ENCODE data around the gene PCDHGB2.
"Not testable (repeated sequence)": the region's sequence is repeated elsewhere in the genome, so short reads cannot be mapped to it uniquely, and the experiment has no call there.

PCDHGB2 gene

DNA sequence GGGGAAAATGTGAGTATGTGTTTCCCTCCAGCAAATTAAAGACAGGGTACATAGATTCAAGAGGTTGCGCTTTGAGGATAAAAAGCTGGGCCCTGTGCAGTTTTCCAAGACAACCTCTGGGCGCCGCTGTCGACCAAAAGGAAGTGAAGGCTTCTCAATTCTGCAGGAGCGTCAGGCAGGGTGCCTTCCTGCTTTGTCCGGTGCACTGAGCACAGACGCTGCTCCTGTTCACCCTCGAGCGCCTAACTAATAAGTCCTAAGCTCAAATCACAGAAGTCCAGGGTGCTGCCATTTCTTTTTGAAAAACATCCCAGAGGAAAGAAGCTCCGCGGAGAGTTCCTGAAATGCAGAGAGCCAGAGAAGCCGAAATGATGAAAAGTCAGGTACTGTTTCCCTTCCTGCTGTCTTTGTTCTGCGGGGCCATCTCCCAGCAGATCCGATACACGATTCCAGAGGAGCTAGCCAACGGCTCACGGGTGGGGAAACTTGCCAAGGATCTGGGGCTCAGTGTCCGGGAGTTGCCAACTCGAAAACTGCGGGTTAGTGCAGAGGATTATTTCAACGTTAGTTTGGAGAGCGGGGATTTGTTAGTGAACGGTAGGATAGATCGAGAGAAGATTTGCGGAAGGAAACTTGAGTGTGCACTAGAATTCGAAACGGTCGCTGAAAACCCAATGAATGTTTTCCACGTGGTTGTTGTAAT is 9.7 kb upstream of the PCDHGB2 start, which contains the start of gene PCDHGB1:
PCDHGB1 (plus strand) TSS at position 183 of the 703 bp plus-strand sequence; CDS start at position 345, 162 bp downstream.
- peak within 1 kb of the TSS; percentile 10 for H3K4me3 ChIP-seq (ENCODE audit: low read depth, low read length)

DNA sequence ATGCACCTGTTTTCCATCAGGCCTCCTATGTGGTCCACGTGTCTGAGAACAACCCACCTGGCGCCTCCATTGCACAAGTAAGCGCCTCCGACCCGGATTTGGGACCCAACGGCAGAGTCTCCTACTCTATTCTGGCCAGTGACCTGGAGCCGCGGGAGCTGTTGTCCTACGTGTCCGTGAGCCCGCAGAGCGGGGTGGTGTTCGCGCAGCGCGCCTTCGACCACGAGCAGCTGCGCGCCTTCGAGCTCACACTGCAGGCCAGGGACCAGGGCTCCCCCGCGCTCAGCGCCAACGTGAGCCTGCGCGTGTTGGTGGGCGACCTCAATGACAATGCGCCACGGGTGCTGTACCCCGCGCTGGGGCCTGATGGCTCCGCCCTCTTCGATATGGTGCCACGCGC is 8.2 kb upstream of the PCDHGB2 start:
- no peak overlapping the region for H3K4me3 ChIP-seq (ENCODE audit: low read depth, low read length)

DNA sequence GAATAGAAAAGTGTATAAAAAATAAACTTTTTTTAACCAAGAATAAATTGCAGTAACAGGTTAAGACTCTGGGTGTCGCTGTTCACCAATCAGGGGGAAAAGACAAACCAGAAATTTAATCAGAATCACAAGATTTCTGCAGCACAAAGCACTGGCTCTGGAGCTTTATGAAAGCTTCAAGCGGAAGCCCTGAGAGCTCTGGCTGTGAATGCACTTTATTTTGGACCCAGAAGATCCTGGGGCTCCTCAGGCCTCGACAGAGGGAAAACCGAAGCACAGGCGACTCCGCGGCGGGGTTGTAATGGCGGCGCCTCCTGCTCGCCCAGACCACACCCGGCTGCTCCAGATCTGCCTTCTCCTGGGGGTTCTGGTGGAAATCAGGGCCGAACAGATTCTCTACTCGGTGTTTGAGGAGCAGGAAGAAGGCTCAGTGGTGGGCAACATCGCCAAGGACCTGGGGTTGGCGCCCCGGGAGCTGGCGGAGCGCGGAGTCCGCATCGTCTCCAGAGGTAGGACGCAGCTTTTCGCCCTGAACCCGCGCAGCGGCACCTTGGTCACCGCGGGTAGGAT is 4.8 kb upstream of the PCDHGB2 start, which contains the start of gene PCDHGA4:
PCDHGA4 (plus strand) TSS at position 122 of the 570 bp plus-strand sequence; CDS start at position 209, 87 bp downstream.
- H3K4me3 ChIP-seq (ENCODE audit: low read depth, low read length): no peak within 1 kb of the TSS

DNA sequence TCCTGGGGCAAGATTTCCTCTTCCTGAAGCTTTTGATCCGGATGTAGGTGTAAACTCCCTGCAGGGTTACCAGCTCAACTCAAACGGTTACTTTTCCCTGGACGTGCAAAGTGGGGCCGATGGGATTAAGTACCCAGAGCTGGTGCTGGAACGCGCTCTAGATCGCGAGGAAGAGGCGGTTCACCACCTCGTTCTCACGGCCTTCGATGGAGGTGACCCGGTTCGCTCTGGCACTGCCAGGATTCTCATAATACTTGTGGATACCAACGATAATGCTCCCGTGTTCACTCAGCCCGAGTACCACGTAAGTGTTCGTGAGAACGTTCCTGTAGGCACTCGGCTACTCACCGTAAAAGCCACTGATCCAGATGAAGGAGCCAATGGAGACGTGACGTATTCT is 4.2 kb upstream of the PCDHGB2 start:
- no peak overlapping the region for H3K4me3 ChIP-seq (ENCODE audit: low read depth, low read length)

DNA sequence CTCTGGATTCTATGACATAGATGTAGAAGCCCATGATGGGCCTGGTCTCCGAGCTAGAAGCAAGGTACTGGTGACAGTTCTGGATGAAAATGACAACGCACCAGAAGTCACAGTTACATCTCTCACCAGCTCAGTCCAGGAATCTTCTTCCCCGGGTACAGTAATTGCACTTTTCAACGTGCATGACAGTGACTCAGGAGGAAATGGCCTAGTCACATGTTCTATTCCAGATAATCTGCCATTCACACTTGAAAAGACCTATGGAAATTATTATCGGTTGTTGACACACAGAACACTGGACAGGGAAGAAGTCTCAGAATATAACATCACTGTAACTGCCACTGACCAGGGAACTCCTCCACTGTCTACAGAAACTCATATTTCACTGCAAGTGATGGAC is 3.7 kb upstream of the PCDHGB2 start:
- H3K4me3 ChIP-seq (ENCODE audit: low read depth, low read length): no peak overlapping the region

DNA sequence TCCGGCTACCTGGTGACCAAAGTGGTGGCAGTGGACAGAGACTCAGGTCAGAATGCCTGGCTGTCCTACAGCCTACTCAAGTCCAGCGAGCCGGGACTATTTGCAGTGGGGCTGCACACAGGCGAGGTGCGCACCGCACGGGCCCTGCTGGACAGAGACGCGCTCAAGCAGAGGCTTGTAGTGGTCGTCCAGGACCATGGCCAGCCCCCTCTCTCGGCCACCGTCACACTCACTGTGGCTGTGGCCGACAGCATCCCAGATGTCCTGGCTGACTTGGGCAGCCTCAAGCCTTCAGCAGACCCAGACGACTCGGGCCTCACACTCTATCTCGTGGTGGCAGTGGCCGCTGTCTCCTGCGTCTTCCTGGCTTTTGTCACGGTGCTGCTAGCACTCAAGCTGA is 2.8 kb upstream of the PCDHGB2 start:
- no peak overlapping the region for H3K4me3 ChIP-seq (ENCODE audit: low read depth, low read length)

DNA sequence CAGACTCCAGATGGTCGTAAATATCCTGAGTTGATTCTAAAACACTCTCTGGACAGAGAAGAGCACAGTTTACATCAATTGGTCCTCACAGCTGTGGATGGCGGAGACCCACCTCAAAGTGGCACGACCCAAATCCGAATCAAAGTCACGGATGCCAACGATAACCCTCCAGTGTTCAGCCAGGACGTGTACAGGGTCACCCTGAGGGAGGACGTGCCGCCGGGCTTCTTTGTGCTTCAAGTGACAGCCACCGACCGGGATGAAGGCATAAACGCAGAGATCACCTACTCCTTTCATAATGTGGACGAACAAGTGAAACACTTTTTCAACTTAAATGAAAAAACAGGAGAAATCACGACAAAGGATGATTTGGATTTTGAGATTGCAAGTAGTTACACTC is 891 bp downstream of the PCDHGB2 start:
- no peak overlapping the region for H3K4me3 ChIP-seq (ENCODE audit: low read depth, low read length)

DNA sequence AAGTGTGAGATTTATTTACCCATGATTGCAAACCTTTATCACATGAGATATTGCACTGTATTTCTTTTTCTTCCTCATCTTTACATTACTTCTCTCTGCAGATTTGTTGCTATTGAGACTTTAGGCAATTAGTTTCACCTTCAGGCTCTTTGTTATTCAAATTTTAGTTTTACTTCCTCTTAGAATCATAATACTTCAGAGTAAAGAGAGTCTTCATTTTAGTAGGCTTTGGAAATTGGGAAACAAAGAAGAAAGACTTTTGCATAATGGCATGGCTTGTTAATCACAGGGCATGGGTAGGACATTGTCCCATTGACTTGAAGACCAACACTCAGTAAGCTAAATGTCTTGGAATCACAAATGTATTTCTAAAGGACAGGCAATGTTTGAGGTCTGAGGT is 2.9 kb downstream of the PCDHGB2 start:
- no peak overlapping the region for H3K4me3 ChIP-seq (ENCODE audit: low read depth, low read length)

DNA sequence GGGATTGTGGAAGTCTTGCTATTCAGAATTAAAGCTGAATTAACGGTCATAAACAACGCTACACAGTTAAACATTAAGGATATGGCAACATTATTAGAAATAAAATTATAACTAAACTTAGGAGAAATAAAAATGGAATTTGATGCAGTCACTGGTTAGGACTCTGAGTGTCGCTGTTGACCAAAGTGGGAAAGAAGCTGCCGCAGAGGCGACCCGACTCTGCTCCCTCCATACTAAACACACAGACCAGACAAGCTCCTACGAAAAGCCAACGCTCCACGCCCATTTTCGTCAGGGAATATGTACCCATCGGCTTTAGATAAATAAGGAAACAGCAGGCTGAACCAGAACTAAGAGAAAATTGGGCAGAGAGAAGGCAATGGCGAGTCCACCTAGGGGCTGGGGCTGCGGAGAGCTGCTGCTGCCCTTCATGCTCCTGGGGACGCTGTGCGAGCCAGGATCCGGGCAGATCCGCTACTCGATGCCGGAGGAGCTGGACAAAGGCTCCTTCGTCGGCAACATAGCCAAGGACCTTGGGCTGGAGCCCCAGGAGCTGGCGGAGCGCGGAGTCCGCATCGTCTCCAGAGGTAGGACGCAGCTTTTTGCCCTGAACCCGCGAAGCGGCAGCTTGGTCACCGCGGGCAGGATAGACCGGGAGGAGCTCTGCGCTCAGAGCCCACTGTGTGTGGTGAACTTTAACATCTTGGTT is 4.3 kb downstream of the PCDHGB2 start, which contains the start of gene PCDHGA5:
PCDHGA5 (plus strand) TSS at position 211 of the 709 bp plus-strand sequence; CDS start at position 380, 169 bp downstream.
- H3K4me3 ChIP-seq (ENCODE audit: low read depth, low read length): no peak within 1 kb of the TSS

DNA sequence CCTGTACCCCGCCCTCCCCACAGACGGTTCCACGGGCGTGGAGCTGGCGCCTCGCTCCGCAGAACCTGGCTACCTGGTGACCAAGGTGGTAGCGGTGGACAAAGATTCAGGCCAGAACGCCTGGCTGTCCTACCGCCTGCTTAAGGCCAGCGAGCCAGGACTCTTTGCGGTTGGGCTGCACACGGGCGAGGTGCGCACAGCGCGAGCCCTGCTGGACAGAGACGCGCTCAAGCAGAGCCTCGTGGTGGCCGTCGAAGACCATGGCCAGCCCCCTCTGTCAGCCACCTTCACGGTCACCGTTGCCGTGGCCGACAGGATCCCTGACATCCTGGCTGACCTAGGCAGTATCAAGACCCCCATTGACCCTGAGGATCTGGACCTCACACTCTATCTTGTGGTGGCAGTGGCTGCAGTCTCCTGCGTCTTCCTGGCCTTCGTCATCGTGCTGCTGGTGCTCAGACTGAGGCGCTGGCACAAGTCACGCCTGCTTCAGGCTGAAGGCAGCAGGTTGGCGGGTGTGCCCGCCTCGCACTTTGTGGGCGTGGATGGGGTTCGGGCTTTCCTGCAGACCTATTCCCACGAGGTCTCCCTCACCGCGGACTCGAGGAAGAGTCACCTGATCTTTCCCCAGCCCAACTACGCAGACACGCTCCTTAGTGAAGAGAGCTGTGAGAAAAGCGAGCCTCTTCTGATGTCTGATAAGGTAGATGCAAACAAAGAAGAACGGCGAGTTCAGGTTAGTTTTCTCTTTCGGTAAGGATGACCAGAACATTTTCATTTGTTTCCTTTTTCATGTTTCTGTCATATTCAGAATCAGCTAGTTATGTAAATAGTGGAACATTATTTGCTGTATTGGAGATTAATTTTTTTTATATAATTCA is 6.5 kb downstream of the PCDHGB2 start:
- no peak overlapping the region for H3K4me3 ChIP-seq (ENCODE audit: low read depth, low read length)

DNA sequence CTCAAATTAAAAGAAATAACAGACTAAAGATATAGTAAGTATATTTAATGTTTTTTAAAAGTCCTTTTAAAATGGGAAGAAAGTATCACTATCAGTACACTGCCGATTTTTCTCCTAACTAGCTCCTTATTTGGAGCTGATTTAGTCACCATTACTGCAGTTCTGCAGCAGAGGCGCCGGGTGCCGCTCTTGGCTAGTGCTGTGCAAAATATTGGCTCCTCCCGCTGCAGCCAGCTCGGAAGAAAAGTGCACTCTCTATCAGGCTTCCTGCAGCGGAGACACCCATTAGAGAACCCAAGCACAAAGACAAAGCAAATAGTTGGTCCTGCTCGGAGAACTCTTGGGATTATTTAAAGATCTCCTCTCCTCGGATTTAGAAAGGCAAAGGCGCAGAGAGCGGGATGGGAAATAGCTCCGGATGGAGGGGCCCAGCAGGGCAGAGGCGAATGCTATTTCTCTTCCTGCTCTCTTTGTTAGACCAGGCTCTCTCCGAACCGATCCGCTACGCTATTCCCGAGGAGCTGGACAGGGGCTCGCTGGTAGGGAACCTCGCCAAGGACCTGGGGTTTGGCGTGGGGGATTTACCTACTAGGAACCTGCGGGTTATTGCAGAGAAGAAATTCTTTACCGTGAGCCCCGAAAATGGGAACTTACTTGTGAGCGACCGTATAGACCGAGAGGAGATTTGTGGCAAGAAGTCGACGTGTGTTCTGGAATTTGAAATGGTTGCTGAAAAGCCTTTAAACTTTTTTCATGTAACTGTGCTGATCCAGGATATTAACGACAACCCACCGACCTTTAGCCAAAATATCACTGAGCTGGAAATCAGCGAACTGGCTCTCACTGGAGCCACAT is 10.4 kb downstream of the PCDHGB2 start, which contains the start of gene PCDHGB3:
PCDHGB3 (plus strand) TSS at position 249 of the 855 bp plus-strand sequence; CDS start at position 402, 153 bp downstream.
- H3K4me3 ChIP-seq (ENCODE audit: low read depth, low read length): no peak within 1 kb of the TSS

DNA sequence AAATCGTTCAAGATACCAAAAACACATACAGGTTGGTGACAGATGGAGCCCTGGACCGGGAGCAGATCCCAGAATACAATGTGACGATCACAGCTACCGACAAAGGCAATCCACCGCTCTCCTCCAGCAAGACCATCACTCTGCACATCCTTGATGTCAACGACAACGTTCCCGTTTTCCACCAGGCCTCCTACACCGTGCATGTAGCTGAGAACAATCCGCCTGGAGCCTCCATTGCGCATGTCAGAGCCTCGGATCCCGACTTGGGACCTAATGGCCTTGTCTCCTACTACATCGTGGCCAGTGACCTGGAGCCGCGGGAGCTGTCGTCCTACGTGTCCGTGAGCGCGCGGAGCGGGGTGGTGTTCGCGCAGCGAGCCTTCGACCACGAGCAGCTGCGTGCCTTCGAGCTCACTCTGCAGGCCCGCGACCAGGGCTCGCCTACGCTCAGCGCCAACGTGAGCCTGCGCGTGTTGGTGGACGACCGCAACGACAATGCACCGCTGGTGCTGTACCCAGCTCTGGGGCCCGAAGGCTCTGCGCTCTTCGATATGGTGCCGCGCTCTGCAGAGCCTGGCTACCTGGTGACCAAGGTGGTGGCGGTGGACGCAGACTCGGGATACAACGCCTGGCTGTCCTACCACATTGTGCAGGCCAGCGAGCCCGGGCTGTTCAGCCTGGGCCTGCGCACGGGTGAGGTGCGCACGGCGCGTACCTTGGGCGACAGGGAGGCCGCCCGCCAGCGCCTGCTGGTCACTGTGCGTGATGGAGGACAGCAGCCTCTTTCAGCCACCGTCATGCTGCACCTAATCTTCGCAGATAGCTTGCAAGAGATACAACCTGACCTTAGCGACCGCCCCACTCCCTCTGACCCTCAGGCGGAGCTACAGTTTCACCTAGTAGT is 12.0 kb downstream of the PCDHGB2 start:
- H3K4me3 ChIP-seq (ENCODE audit: low read depth, low read length): no peak overlapping the region

DNA sequence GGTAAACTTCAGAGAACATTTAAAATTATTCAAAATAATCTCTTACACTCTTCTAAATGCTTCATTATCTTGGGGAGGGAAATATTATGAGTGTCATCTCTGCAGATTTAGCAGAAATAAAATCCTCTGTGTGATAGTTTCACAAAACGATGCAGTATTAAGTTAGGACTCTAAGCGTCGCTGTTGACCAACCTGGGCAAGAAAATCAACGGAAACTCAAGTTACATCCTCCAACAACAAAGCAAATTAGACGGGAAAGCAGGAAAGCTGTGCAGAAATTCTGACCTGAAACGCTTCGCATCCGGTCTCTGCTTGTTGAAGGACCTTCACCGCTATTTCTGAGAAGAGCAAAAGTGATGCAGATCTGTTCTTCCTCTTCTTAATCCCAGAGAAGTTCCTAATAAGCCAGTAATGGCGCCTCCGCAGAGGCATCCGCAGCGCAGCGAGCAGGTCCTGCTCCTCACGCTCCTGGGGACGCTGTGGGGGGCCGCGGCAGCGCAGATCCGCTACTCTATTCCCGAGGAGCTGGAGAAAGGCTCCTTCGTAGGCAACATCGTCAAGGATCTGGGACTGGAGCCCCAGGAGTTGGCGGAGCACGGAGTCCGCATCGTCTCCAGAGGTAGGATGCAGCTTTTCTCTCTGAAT is 14.0 kb downstream of the PCDHGB2 start, which contains the start of gene PCDHGA6:
PCDHGA6 (plus strand) TSS at position 219 of the 645 bp plus-strand sequence; CDS start at position 412, 193 bp downstream.
- H3K4me3 ChIP-seq (ENCODE audit: low read depth, low read length): no peak within 1 kb of the TSS

DNA sequence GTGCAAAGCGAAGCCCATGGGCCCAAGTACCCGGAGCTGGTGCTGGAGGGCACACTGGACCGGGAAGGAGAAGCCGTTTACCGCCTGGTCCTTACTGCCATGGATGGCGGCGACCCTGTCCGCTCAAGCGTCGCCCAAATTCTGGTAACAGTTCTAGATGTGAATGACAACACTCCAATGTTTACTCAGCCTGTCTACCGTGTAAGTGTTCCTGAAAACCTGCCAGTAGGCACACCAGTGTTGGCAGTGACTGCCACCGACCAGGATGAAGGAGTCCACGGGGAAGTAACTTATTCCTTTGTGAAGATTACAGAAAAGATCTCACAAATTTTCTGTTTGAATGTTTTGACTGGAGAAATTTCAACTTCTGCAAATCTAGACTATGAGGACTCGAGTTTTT is 14.8 kb downstream of the PCDHGB2 start:
- no peak overlapping the region for H3K4me3 ChIP-seq (ENCODE audit: low read depth, low read length)

DNA sequence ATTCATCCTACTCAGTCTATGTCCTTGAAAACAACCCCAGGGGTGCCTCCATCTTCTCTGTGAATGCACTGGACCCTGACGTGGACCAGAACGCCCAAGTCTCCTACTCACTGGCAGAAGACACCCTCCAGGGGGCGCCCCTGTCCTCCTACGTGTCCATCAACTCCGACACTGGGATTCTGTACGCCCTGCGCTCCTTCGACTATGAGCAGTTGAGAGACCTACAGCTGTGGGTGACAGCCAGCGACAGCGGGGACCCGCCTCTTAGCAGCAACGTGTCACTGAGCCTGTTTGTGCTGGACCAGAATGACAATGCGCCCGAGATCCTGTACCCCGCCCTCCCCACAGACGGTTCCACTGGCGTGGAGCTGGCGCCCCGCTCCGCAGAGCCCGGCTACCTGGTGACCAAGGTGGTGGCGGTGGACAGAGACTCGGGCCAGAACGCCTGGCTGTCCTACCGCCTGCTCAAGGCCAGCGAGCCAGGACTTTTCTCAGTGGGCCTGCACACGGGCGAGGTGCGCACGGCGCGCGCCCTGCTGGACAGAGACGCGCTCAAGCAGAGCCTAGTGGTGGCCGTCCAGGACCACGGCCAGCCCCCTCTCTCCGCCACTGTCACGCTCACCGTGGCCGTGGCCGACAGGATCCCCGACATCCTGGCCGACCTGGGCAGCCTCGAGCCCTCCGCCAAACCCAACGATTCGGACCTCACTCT is 15.8 kb downstream of the PCDHGB2 start:
- H3K4me3 ChIP-seq (ENCODE audit: low read depth, low read length): not testable (repeated sequence)

DNA sequence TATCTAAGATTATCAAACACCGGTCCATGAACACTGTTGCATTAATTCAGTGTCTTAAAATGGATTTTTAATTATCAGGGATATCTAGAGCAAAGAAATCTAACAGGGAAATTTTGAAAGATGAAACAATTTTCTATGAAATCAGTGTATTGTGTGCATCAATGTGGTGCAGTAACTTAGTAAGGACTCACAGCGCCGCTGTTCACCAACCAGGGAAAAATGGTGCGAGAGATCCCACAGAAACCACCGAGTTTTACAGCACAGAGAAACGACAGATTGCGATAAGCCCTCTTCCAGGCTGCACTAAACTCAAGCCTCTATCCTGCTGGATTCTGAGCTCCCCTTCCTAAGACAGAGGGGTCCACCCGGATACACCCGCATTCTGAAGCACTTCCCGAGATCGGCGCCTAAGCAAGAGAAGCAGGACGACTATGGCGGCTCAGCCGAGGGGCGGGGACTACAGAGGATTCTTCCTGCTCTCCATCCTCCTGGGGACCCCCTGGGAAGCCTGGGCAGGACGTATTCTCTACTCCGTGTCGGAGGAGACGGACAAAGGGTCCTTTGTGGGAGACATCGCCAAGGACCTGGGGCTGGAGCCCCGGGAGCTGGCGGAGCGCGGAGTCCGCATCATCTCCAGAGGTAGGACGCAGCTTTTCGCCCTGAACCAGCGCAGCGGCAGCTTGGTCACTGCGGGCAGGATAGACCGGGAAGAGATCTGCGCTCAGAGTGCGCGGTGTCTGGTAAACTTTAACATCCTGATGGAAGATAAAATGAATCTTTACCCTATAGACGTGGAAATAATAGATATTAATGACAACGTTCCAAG is 22.9 kb downstream of the PCDHGB2 start, which contains the start of gene PCDHGA7:
PCDHGA7 (plus strand) TSS at position 274 of the 826 bp plus-strand sequence; CDS start at position 432, 158 bp downstream.
- H3K4me3 ChIP-seq (ENCODE audit: low read depth, low read length): no peak within 1 kb of the TSS

All from iPS-11a (cell line).